Lung (tissue), 12 donors: ENCODE results near the gene VPS13C. TPM values are rescaled to one million over a fixed set of nuclear protein-coding genes. Genes with fewer than 3 reads are reported as not detected.
A peak's percentile ranks its signal among the peaks of the same experiment; 100 is the strongest.

Experiments used
- ATAC-seq: fragments of 200-7000 bp; cut with Tn5 transposase; one replicate; pipeline ENCODE4 v1.9.1; 2020; ENCODE audit warnings: moderate number of reproducible peaks; ENCODE audit not compliant: insufficient read depth, low FRiP score
- DNase-seq, 3 donors: peaks; one replicate each; pipeline ENCODE4 v3.0.0-alpha.2; 2013 to 2017
- H3K27ac ChIP-seq, 2 donors: one replicate each; pipeline ENCODE4 v1.5.1; 2013; ENCODE audit warnings: mild to moderate bottlenecking in 2 of 2, moderate library complexity in 2 of 2, control low read depth in 1 of 2, inconsistent platforms in 1 of 2, low read depth in 1 of 2, low read length in 1 of 2
- H3K27me3 ChIP-seq, 3 donors: one replicate each; pipeline ENCODE4 v1.5.1; 2013; ENCODE audit warnings: low read length in 2 of 3; ENCODE audit not compliant: control insufficient read depth in 3 of 3, insufficient read depth in 3 of 3
- H3K36me3 ChIP-seq, 4 donors: one replicate each; pipeline ENCODE4 v1.5.1; 2013; ENCODE audit warnings: low read length in 4 of 4, mild to moderate bottlenecking in 1 of 4, moderate library complexity in 1 of 4; ENCODE audit not compliant: control insufficient read depth in 4 of 4, insufficient read depth in 4 of 4
- H3K4me1 ChIP-seq, 5 donors: one replicate each; pipeline ENCODE4 v1.5.1; 2013; ENCODE audit warnings: low read length in 5 of 5, mild to moderate bottlenecking in 2 of 5, moderate library complexity in 1 of 5; ENCODE audit not compliant: control insufficient read depth in 5 of 5, insufficient read depth in 5 of 5
- H3K4me3 ChIP-seq: one replicate; pipeline ENCODE4 v1.5.1; 2013; ENCODE audit warnings: mild to moderate bottlenecking, control low read depth, moderate library complexity
- H3K9ac ChIP-seq, 2 donors: one replicate each; pipeline ENCODE4 v1.5.1; 2013; ENCODE audit warnings: low read length in 2 of 2, control low read depth in 1 of 2; ENCODE audit not compliant: insufficient read depth in 1 of 2
- H3K9me3 ChIP-seq, 4 donors: one replicate each; pipeline ENCODE4 v1.5.1; 2013; ENCODE audit warnings: low read length in 3 of 4, mild to moderate bottlenecking in 1 of 4, moderate library complexity in 1 of 4; ENCODE audit not compliant: control insufficient read depth in 4 of 4, insufficient read depth in 3 of 4
- CTCF ChIP-seq: IDR thresholded peaks from 2 replicates; pipeline ENCODE4 v1.5.1; 2012; ENCODE audit warnings: mild to moderate bottlenecking; ENCODE audit errors: control extremely low read depth, extremely low read depth
- whole genome bisulfite sequencing, 2 donors: extraction: QIAGEN DNeasy Blood & Tissue Kit; methylation state at CpG; one replicate each; pipeline ENCODE4 v1.1.7; 2013; 5-methylcytosine and 5-hydroxymethylcytosine counted together
- polyA plus RNA-seq, 2 donors: library from polyadenylated mRNA; stranded (reverse); fragments of 200-250 nt; gene quantifications; one replicate each; pipeline ENCODE4 v1.2.1, GENCODE V29; 2013
- total RNA-seq, 2 donors: library from RNA; depleted of rRNA in 1 of 2; stranded (reverse); fragments of >200 nt in 1 of 2; gene quantifications; one replicate each; pipeline ENCODE4 v1.2.1, GENCODE V29; 2014 to 2021
- donor health status: control.
- donor health status: control.
- donor health status: Bipolar disorder and iron deficiency.
- donor health status: healthy.
- donor health status: DM: yes; HTN: yes; CAD: no.

The VPS13C gene
- total and polyA plus RNA-seq, 4 donors = 16.8 to 196 (median 53.3) TPM

DNA sequence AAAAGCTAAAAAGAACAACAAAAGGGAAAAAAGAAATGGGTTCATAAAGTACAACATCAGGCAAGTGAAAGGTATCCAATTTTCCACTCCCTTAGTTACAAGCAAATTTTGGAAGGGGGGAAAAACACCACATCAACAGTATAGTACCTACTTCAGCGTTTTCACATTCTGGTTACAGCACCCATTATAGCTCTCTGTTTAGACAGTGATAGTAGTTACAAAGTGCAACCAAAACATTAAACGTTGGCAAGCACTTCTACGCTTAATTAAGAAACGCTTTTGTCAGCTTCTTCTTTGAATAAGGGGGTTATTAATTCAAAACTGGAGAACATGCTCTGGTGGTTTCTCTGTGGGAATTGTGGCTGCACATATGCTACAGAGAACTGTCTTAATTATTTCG is 180.2 kb downstream of the VPS13C start:
- DNase-seq = no peak
- WGBS, 2 donors = 87 to 91% methylated on average over 5 of the region's 5 CpGs
- Histone ChIP-seq H3K9me3 (no peaks in the 10 kb centered on the region), H3K27ac (no peak overlapping the region), H3K4me1 (no peaks in the 10 kb centered on the region), H3K27me3 (no peaks in the 10 kb centered on the region), H3K36me3 (peaks cover 0 to 8% (median 4%) of the 10 kb centered on the region in 4 donors), H3K4me3 (no peak overlapping the region), H3K9ac (no peak overlapping the region)
- TF ChIP-seq CTCF = no peak
- ATAC-seq = no peak

DNA sequence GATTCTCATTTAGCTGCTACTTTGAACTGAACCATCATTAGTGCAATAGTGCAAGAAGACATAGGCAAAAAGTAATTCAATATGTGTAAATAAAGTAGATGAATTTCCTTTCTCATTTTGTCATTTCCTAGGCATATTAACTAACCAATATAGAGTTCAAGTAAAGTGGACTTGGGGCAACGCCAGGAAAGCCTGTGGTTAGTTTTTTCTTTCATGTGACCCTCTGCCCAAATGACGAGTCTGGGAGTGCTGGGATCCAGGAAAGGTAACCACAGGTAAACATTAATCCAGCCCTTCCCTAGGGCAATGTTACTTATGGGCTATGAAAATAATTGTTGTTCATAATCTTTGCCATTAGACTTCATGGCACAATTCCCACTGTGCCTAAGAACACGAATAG is 181.0 kb downstream of the VPS13C start:
- peaks cover 0 to 7% (median 4%) of the 10 kb centered on the region in 4 donors for H3K36me3 ChIP-seq
- H3K4me3 ChIP-seq = no peak overlapping the region
- no peaks in the 10 kb centered on the region for H3K4me1 ChIP-seq
- DNase-seq (peak in 1 of 3 donors; percentile 4), ATAC-seq (no peak)
- WGBS, 2 donors = 81 to 82% methylated on average over 3 of the region's 3 CpGs
- no peak overlapping the region for H3K27ac ChIP-seq
- no peaks in the 10 kb centered on the region for H3K9me3 ChIP-seq
- H3K9ac ChIP-seq = no peak overlapping the region
- no peak for TF ChIP-seq CTCF
- no peaks in the 10 kb centered on the region for H3K27me3 ChIP-seq

GRCh38 chr15:61871926-61872522 is 188.2 kb downstream of the VPS13C start:
- Histone ChIP-seq H3K36me3 (peaks cover 0 to 12% (median 9%) of the 10 kb centered on the region in 4 donors), H3K4me1 (no peaks in the 10 kb centered on the region), H3K9ac (no peak overlapping the region), H3K9me3 (no peaks in the 10 kb centered on the region), H3K27ac (no peak overlapping the region), H3K4me3 (no peak overlapping the region), H3K27me3 (no peaks in the 10 kb centered on the region)
- DNase-seq = peak in 2 of 3 donors; percentile 37 to 40
- ATAC-seq = no peak
- TF ChIP-seq CTCF = peak; percentile 6
- WGBS, 2 donors = 98 to 99% methylated on average over 1 of the region's 1 CpG

DNA sequence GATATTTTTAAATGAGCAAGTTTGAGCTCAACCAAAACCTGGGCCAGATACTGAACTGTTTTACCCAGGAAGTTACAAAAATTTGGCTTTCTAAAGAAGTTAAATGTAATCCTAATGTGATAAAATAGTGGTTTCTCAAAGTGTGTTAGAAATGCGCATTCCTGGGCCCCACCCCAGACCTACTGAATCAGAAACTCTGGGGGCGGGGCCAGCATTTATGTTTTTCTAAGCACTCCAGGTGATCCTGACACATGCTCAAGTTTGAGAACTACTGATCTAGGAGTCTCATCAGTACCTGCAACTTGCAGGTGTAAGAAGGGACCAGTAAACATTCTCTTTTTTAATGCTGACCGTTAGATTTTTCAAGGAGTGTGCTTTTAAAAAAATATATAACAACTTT is 190.6 kb downstream of the VPS13C start:
- WGBS, 2 donors = 92 to 96% methylated on average over 3 of the region's 3 CpGs
- no peak for TF ChIP-seq CTCF

More for the DNA sequence above, 190.6 kb downstream of the VPS13C start:
- ATAC-seq (no peak), DNase-seq (no peak)
- no peaks in the 10 kb centered on the region for H3K27me3 ChIP-seq
- no peak overlapping the region for H3K9ac ChIP-seq
- peaks cover 0 to 5% (median 0%) of the 10 kb centered on the region in 5 donors for H3K4me1 ChIP-seq
- H3K27ac ChIP-seq = no peak overlapping the region
- H3K4me3 ChIP-seq = no peak overlapping the region
- H3K36me3 ChIP-seq = peaks cover 0 to 12% (median 5%) of the 10 kb centered on the region in 4 donors
- H3K9me3 ChIP-seq = no peaks in the 10 kb centered on the region
